ENCODE results near the gene ADH5.

DNA sequence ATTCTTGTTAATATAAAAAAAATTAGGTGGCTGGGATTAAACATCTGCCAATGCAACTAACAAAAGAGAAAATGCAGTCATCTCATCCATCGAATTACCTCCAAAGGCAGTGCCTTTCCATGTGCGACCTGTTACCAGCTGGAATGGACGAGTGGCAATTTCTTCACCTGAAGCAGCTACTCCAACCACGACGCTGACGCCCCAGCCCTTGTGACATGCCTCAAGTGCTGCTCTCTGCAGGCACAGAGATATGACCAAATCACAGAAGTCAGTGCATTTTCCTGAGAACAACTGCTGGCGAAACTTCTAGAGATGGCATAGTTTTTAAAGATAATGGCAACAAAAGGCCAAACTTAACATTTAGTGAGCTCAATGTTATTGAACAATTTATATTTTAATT lies 13.8 kb downstream of the ADH5 start:
- no peak for TF ChIP-seq TARDBP (IDR thresholded peaks at IDR 0.05)
- no peak for TF ChIP-seq FOXA1 (IDR thresholded peaks at IDR 0.05)
- TF ChIP-seq L3MBTL2 (conservative IDR thresholded peaks at IDR 0.05): no peak
- TF ChIP-seq SP1 (IDR thresholded peaks at IDR 0.05): no peak
- TF ChIP-seq NFRKB (IDR thresholded peaks at IDR 0.05): no peak
- no peak for TF ChIP-seq ELF4 (IDR thresholded peaks at IDR 0.05)
- no peak for TF ChIP-seq ZNF384 (IDR thresholded peaks at IDR 0.05)
- TF ChIP-seq FOXK2 (IDR thresholded peaks at IDR 0.05): no peak
- no peak for TF ChIP-seq SUZ12 (IDR thresholded peaks at IDR 0.05)
- TF ChIP-seq HDGF (IDR thresholded peaks at IDR 0.05; ENCODE audit: borderline replicate concordance): no peak
- TF ChIP-seq BHLHE40 (IDR thresholded peaks at IDR 0.05; ENCODE audit: borderline replicate concordance): no peak
- TF ChIP-seq, protein P1, sequence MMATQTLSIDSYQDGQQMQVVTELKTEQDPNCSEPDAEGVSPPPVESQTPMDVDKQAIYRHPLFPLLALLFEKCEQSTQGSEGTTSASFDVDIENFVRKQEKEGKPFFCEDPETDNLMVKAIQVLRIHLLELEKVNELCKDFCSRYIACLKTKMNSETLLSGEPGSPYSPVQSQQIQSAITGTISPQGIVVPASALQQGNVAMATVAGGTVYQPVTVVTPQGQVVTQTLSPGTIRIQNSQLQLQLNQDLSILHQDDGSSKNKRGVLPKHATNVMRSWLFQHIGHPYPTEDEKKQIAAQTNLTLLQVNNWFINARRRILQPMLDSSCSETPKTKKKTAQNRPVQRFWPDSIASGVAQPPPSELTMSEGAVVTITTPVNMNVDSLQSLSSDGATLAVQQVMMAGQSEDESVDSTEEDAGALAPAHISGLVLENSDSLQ (IDR thresholded peaks at IDR 0.05): no peak
- no peak for TF ChIP-seq LEF1 (IDR thresholded peaks at IDR 0.05; ENCODE audit: borderline replicate concordance)
- no peak for TF ChIP-seq FOXM1 (IDR thresholded peaks at IDR 0.05; ENCODE audit: borderline replicate concordance)
